ENCODE results near the gene TMEM131L. TPM values are rescaled to one million over a fixed set of nuclear protein-coding genes. Genes with fewer than 3 reads are reported as not detected.

The TMEM131L gene
- total RNA-seq, 1 donor from 2014 or later = 14.1 TPM

DNA sequence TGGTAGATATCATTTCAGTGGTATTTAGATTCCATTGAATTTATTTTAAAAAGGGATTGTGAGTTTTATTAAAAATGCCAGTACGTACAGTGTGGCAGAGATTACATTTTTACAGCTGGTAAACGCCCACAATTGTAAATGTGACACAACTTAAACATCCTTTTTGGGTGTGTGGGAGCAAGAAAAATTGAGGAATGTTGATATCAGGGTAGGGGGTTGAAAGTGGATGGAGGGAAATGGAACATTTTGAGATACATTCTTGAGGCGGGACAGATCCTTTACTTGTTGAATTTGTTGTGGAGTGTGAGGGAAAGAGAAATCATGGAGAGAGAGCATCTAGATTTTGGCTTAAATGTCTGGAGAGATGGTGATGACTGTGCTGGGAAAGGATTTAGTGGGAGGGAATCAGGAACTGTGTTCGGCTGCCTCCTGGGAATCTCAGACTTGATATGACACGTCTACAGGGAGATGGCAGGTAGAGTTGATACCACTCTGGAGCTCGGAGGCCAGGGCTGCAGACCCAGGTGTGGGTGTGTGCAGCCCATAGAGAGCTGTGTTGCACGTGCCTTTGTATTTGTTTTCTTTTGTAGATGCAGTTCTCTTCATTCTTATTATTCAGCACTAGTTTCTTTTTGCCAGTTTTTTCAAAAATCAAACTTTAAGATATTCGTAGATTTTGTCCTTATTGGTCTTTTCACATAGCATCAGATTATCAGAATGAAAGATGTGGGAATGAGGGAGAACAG, 10.8 kb downstream of the TMEM131L start:
- H3K4me1 ChIP-seq = peaks cover 5% of the 10 kb centered on the region
- H3K4me3 ChIP-seq = no peak overlapping the region
- H3K36me3 ChIP-seq = peaks cover 12% of the 10 kb centered on the region
- no peaks in the 10 kb centered on the region for H3K27me3 ChIP-seq
- intact Hi-C loops (cut with DNase I) = no loop called here
- no peaks in the 10 kb centered on the region for H3K9me3 ChIP-seq
- ATAC-seq (no peak), DNase-seq (no peak)
- TF ChIP-seq, protein P1, sequence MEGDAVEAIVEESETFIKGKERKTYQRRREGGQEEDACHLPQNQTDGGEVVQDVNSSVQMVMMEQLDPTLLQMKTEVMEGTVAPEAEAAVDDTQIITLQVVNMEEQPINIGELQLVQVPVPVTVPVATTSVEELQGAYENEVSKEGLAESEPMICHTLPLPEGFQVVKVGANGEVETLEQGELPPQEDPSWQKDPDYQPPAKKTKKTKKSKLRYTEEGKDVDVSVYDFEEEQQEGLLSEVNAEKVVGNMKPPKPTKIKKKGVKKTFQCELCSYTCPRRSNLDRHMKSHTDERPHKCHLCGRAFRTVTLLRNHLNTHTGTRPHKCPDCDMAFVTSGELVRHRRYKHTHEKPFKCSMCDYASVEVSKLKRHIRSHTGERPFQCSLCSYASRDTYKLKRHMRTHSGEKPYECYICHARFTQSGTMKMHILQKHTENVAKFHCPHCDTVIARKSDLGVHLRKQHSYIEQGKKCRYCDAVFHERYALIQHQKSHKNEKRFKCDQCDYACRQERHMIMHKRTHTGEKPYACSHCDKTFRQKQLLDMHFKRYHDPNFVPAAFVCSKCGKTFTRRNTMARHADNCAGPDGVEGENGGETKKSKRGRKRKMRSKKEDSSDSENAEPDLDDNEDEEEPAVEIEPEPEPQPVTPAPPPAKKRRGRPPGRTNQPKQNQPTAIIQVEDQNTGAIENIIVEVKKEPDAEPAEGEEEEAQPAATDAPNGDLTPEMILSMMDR (IDR thresholded peaks at IDR 0.05) = no peak
- no peak overlapping the region for H3K27ac ChIP-seq

DNA sequence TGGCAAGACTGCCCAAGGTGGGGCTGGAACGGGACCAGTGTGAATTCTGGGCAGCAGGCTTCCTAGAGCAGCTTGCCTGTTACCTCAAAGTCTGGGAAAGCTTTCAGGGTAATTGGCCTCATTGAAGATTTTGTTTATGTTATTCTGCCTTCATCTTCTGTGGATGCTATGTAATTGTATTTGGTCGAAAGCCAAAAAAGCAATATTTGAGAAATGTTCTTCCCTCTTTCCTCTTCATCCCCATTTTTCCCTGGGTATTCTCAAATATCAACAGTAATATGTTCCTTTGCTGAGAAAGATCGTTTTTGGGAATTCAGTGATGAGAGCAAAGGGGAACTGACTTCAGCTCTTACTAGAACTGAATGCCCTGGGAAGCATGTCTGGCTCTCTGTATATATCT, 12.9 kb downstream of the TMEM131L start:
- Histone ChIP-seq H3K4me1 (no peaks in the 10 kb centered on the region), H3K4me3 (no peak overlapping the region), H3K36me3 (peaks cover 11% of the 10 kb centered on the region), H3K27me3 (no peaks in the 10 kb centered on the region), H3K9me3 (no peaks in the 10 kb centered on the region), H3K27ac (no peak overlapping the region)
- TF ChIP-seq, protein P1 (IDR thresholded peaks at IDR 0.05) = no peak
- intact Hi-C loops (cut with DNase I) = no loop called here
- DNase-seq (no peak), ATAC-seq (no peak)

DNA sequence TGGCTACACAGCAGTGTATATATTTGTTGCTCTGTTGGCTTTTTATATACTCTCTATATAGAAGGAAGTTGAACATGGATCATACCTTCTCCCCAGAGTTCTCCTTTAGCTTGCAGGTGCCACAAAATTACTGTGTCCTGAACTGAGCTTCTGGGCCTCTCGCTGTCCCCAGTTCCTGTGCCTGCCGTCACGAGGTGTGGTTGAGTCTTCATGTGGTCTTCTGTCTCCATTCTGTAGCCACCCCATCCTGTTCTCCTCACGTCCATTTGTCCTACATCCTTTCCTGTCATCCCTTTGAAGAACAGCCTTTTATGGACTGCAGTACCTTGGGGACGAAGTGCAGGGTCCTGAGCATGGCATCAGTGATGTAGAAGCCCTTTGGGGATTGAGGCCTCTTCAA, 14.5 kb downstream of the TMEM131L start:
- Histone ChIP-seq H3K9me3 (no peaks in the 10 kb centered on the region), H3K27me3 (no peaks in the 10 kb centered on the region), H3K4me3 (no peak overlapping the region), H3K4me1 (no peaks in the 10 kb centered on the region), H3K27ac (no peak overlapping the region), H3K36me3 (no peaks in the 10 kb centered on the region)
- ATAC-seq = no peak
- TF ChIP-seq, protein P1 (IDR thresholded peaks at IDR 0.05) = no peak
- intact Hi-C loops (cut with DNase I) = no loop called here
- no peak for DNase-seq

DNA sequence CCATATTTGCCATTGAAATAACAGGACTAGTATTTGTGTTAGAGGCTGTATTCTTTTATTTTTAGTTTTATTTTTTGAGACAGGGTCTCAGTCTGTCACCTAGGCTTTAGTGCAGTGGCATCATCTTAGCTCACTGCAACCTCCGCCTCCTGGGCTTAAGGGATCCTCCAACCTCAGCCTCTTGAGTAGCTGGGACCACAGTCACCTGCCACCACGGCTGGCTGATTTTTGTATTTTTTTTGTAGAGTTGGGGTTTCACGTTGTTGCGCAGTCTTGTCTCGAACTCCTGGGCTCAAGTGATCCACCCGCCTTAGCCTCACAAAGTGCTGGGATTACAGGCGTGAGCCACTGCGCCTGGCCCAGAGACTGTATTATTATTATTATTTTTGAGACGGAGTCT, 15.3 kb downstream of the TMEM131L start:
- ATAC-seq = no peak
- intact Hi-C loops (cut with DNase I) = no loop called here
- DNase-seq = no peak
- H3K9me3 ChIP-seq = no peaks in the 10 kb centered on the region
- TF ChIP-seq, protein P1 (IDR thresholded peaks at IDR 0.05) = no peak
- H3K4me3 ChIP-seq = no peak overlapping the region
- H3K36me3 ChIP-seq = no peaks in the 10 kb centered on the region
- no peak overlapping the region for H3K27ac ChIP-seq
- H3K4me1 ChIP-seq = peaks cover 4% of the 10 kb centered on the region
- no peaks in the 10 kb centered on the region for H3K27me3 ChIP-seq

DNA sequence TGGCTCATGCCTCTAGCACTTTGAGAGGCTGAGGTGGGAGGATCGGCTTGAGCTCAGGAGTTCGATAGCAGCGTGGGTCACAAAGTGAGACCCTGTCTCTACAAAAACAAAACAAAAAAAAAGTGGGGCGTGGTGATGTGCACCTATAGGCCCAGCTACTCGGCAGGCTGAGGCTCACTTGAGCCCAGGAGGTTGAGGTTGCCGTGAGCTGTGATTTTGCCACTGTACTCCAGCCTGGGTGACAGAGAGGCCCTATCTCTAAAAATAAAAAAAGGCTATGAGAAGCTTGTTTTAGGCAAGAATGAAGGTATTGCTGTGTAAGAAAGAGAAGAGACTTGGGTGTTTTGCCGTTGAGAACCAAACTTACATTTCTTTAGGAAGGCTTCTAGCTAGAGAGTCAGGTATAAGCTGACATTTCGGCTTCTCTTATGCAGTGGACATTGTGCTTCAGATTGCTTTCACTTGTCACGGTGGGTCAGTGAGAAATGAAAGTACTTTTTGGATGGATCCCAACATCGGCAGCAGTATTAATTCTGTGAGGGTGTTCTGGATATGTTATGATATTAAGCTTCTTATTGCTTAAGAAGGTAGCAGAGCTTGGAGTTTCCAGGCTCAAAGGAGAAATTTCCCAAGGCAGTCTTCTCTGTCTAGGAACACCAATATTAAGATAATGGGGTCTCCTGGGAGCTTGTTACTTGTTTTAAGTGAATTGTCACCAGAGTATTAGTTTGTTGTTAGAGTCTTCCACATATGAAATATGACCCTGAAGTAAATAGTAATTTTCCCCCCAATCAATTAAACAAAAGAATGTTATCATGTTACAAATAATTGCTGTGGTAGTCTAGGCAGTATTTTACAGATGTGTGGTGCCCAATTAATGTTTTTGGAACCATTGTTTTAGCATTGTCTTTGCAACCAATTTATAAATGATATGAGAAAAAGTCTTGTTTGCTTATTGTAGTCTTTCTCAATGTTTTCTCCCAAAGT, 17.6 kb downstream of the TMEM131L start:
- TF ChIP-seq, protein P1 (IDR thresholded peaks at IDR 0.05) = no peak
- intact Hi-C loops (cut with DNase I) = no loop called here
- Histone ChIP-seq H3K27me3 (no peaks in the 10 kb centered on the region), H3K4me3 (peak overlapping the region; percentile 22), H3K27ac (peak overlapping the region; percentile 38), H3K4me1 (peaks cover 26% of the 10 kb centered on the region), H3K9me3 (no peaks in the 10 kb centered on the region), H3K36me3 (no peaks in the 10 kb centered on the region)
- ATAC-seq (no peak), DNase-seq (no peak)
